GM18907 (cell line): ENCODE measurements around the gene ANO10.
"Not testable (repeated sequence)": the region's sequence is repeated elsewhere in the genome, so short reads cannot be mapped to it uniquely, and the experiment has no call there.

Experiments used
- ATAC-seq: cut with Tn5 transposase; IDR thresholded peaks from one replicate; pipeline ENCODE4 v1.9.1; 2021; ENCODE audit warnings: mild to moderate bottlenecking, moderate library complexity; ENCODE audit not compliant: unreplicated experiment

ANO10 gene

GRCh38 chr3:43583481-43583880, 38.3 kb downstream of the ANO10 start:
- no peak for ATAC-seq

DNA sequence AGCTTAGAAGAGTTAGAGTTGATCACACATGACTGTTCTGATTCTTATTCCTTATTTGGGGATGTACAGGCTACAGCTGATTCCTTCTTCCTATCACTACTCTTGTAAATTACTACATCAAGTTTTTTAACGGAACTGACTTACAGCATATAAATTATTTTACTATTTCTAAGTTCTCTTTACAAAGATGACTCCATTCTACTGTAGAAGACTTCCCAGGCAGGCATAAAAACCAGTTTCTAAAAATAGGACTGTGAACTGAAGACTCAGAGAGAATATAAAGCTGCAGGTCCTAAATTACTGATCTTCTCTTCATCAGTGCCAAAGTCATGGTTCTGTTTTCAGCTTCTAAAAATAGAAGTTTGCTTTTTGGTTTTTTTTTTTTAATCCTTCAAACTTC, 38.9 kb downstream of the ANO10 start:
- ATAC-seq, result no peak

GRCh38 chr3:43581343-43581742, 40.5 kb downstream of the ANO10 start:
- no peak for ATAC-seq

DNA sequence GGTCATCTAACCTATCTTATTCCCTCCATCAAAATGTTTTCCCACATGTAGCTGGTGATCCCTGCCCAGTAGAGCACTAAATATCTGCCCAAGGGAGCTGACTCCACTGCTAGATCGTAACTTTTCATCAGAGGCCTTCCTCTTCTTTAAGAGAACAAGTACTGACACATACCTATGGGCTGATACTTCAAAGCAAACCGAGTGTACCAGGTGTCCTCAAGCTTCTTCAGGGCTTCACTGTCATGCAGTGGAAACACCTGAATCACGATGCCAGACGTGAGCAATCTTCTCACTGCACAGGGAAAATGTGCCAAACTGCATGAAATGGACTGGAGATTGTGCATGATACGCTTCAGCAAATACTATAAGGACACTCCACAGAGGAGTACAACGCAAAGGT, 41.6 kb downstream of the ANO10 start:
- no peak for ATAC-seq

- ATAC-seq, result no peak
Observed at GRCh38 chr3:43573576-43573975, 48.2 kb downstream of the ANO10 start.

DNA sequence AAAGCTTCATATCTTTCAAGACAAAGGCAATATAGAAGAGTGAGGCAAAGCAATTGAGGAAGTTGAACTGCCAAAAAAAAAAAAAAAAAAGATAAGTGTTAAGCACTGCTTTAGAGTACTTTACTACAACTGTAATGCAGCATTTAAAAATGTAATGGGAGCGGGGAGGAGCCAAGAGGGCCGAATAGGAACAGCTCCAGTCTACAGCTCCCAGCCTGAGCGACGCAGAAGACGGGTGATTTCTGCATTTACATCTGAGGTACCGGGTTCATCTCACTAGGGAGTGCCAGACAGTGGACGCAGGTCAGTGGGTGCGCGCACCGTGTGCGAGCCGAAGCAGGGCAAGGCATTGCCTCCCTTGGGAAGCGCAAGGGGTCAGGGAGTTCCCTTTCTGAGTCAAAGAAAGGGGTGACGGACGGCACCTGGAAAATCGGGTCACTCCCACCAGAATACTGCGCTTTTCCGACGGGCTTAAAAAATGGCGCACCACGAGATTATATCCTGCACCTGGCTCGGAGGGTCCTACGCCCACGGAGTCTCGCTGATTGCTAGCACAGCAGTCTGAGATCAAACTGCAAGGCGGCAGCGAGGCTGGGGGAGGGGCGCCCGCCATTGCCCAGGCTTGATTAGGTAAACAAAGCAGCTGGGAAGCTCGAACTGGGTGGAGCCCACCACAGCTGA, 56.0 kb downstream of the ANO10 start:
- not testable (repeated sequence) for ATAC-seq

GRCh38 chr3:43559961-43560360, 61.9 kb downstream of the ANO10 start:
- ATAC-seq, result no peak

DNA sequence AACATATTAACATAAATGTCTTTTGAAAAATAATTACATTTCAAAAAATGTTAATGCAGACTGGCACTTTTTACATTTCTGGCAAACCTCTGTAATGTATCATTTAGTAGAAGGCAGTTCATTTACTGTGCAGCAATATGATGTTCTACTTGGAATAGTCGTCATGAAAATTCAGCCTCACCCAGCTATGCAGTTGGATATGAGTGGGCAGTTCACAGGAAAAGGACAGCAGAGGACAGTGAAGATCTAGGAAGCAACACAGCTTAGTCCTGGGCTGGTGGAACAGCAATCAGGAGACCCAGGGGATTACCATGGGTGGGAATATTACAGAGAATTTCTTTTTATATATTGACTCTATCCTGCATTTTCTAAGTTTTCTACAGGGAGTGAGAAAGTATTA, 63.6 kb downstream of the ANO10 start:
- no peak for ATAC-seq

- ATAC-seq, result no peak
Observed at GRCh38 chr3:43549626-43550290, 72.1 kb downstream of the ANO10 start.

DNA sequence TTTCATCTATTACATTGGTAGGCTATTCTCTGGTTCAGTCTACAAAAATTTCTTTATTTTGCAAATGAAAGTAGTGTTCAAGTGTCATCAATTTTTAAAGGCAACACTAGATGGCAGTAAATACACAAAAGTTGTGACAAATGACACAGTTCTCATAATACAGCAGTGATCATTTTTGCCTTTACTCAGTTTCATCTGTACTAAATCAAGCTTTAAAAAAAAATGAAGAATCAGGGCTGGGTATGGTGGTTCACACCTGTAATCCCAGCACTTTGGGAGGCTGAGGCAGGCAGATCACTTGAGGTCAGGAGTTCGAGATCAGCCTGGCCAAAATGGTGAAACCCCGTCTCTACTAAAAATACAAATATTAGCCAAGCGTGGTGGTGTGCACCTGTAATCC, 77.5 kb downstream of the ANO10 start:
- not testable (repeated sequence) for ATAC-seq

- no peak for ATAC-seq
Observed at GRCh38 chr3:43542328-43543043, 79.3 kb downstream of the ANO10 start.

DNA sequence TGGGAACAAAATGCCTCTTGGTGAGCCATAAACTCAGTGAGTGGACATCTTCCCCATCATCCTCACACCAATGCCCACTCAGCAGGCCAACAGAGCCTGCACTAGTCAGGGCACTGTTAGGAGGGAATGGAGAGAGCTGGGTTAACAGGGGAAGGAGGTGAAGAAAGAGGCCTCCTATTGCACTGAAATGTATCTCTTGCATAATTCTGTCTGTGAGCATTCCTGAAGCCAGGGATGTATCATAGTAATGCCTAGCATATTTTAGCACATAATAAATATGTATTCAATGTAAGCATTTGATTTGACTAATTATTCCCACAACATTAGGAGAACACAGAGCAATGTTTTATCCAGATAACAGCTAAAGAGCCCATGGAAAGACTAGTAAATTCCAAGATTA, 81.2 kb downstream of the ANO10 start:
- ATAC-seq, result no peak

GRCh38 chr3:43539321-43539720, 82.5 kb downstream of the ANO10 start:
- ATAC-seq, result no peak

DNA sequence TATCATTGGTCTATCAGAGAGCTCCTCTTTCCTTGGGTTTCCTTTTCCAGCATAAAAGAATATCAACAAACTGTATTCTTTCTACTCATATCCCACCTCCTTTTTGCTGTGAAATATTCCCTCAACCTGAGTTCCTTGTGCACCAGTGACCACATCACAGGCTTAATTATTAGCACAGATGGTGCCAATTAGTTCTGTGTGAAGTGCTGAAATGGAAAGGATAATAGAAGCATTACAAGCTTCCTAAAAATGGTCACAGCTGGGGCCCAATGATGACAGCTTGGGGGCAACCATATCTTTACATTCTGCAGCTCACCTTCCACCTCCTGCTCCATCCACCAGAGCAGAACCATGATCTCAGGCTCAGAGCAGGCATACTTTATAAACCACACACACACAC, 84.6 kb downstream of the ANO10 start:
- no peak for ATAC-seq

GRCh38 chr3:43534675-43535074, 87.1 kb downstream of the ANO10 start:
- ATAC-seq, result no peak

- no peak for ATAC-seq
Observed at GRCh38 chr3:43533009-43533408, 88.8 kb downstream of the ANO10 start.

- ATAC-seq, result no peak
Observed at GRCh38 chr3:43531835-43532234, 90.0 kb downstream of the ANO10 start.

DNA sequence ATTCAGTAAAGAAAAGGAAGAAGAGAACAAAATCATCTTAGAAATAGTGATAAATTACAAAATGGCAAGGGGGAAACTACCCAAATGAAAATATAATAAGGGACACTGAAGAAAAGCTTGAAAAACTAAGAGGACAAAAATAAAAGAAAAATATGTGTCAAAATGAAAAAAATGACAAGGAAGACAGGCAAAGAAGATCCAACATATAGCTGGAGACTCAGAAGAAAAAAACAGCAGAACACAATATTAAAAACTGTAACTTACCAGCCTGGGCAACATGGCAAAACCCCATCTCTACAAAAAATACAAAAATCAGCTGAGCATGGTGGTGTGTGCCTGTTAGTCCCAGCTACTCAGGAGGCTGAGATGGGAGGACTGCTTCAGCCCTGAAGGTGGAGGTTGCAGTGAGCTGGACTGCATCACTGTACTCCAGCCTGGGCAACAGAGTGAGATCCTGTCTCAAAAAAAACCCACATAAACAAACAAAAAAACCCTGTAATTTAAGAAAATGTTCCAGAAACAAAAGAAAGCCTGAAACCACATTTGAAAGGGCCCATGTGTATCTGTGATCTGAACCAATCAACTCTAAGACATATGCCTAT, 93.2 kb downstream of the ANO10 start:
- no peak for ATAC-seq

DNA sequence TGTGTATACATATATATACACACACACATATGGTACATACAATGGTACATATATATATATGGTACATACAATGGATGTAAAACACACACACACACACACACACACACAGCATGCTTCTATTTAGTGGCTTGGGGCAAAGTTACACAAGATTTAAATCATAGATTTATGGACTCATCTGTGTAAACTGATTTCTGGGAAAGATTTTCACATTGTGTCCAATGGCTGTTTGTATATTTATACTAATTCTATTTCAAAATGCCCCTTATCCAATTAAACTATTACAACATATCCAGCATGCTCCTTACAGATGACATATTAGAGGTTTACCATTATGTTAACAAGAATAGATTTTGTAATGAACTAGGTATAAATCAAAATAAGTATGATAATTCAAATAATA, 94.9 kb downstream of the ANO10 start:
- no peak for ATAC-seq

- ATAC-seq, result no peak
Observed at GRCh38 chr3:43525941-43526607, 95.7 kb downstream of the ANO10 start.

GRCh38 chr3:43525386-43525785, 96.4 kb downstream of the ANO10 start:
- no peak for ATAC-seq
